ENCODE measurements around the gene FMN2. TPM values are rescaled to one million over a fixed set of nuclear protein-coding genes. Genes with fewer than 3 reads are reported as not detected.

FMN2 gene
- total RNA-seq: 3.2 and 5.8 TPM in 2 replicates

GRCh38 chr1:240091614-240092300 lies at the start of gene FMN2:
TSS of gene FMN2 (plus strand) at chr1:240091883. CDS start at chr1:240092110, 227 bp downstream.

